H1 (cell line): ENCODE measurements around the gene URB2. TPM values are rescaled to one million over a fixed set of nuclear protein-coding genes. Genes with fewer than 3 reads are reported as not detected.
"Not testable (repeated sequence)": the region's sequence is repeated elsewhere in the genome, so short reads cannot be mapped to it uniquely, and the experiment has no call there.

Experiments used
- CTCF ChIA-PET: fragments of 300-600 bp; sonication (Branson Sonifier 250); formaldehyde crosslinking; loops from one replicate; lab custom pipeline; 2021; ENCODE audit not compliant: partially characterized antibody; lab: Charles Lee
- POLR2A ChIA-PET: fragments of 300-600 bp; sonication (Branson Sonifier 250); formaldehyde crosslinking; loops from one replicate; lab custom pipeline; 2021; ENCODE audit warnings: inconsistent platforms; ENCODE audit not compliant: partially characterized antibody; lab: Charles Lee
- DNase-seq, 2 experiments: peaks; one replicate each; pipeline versions ENCODE4 v3.0.0 to v3.0.0-alpha.2; 2010 to 2022; ENCODE audit warnings: low spot score in 2 of 2, low read depth in 1 of 2, mixed read lengths in 1 of 2
- FAIRE-seq: peaks from 2 replicates; lab custom pipeline; 2011; peaks lifted over from hg19 to GRCh38; lab: Jason Lieb, UNC
- H2AFZ ChIP-seq: 2 replicates; pipeline ENCODE4 v1.8.1; 2012; ENCODE audit warnings: low read length, inconsistent platforms
- H2AK5ac ChIP-seq: 2 replicates; pipeline ENCODE4 v1.6.1; 2013; ENCODE audit warnings: low read depth, low read length
- H2BK120ac ChIP-seq: replicated peaks from 2 replicates; pipeline ENCODE3; 2013; ENCODE audit warnings: low read depth, low read length, inconsistent platforms
- H2BK12ac ChIP-seq: 2 replicates; pipeline ENCODE4 v1.6.1; 2013; ENCODE audit warnings: low read depth, low read length
- H2BK15ac ChIP-seq: 2 replicates; pipeline ENCODE4 v1.6.1; 2013; ENCODE audit warnings: low read length
- H2BK20ac ChIP-seq: 2 replicates; pipeline ENCODE4 v1.6.1; 2013; ENCODE audit warnings: low read length
- H2BK5ac ChIP-seq: 2 replicates; pipeline ENCODE4 v1.6.1; 2013; ENCODE audit warnings: low read depth, low read length
- H3K14ac ChIP-seq: 2 replicates; pipeline ENCODE4 v1.6.1; 2013; ENCODE audit warnings: inconsistent platforms; ENCODE audit not compliant: insufficient read length
- H3K18ac ChIP-seq: 2 replicates; pipeline ENCODE4 v1.6.1; 2013; ENCODE audit warnings: low read length; ENCODE audit errors: extremely low read depth
- H3K23ac ChIP-seq: 2 replicates; pipeline ENCODE4 v1.6.1; 2013; ENCODE audit warnings: inconsistent platforms; ENCODE audit not compliant: insufficient read length
- H3K23me2 ChIP-seq: 2 replicates; pipeline ENCODE4 v1.6.1; 2013; ENCODE audit warnings: low read depth, low read length
- H3K27ac ChIP-seq: 2 replicates; pipeline ENCODE4 v1.6.1; 2011; ENCODE audit warnings: low read depth, low read length, inconsistent platforms
- H3K27me3 ChIP-seq, 4 experiments: replicated peaks in 1 of 4; 1 replicate in 1 of 4; 2 replicates in 3 of 4; pipeline versions ENCODE4 v1.6.1 to v1.8.1; 2011 to 2013; ENCODE audit warnings: low read length in 3 of 4, mild to moderate bottlenecking in 3 of 4, inconsistent platforms in 2 of 4, mixed read lengths in 2 of 4, moderate library complexity in 1 of 4; ENCODE audit not compliant: control insufficient read depth in 3 of 4, insufficient read depth in 3 of 4; ENCODE audit errors: extremely low read depth in 1 of 4
- H3K36me3 ChIP-seq, 4 experiments: 2 replicates each; pipeline versions ENCODE4 v1.6.1 to v1.8.1; 2011 to 2013; ENCODE audit warnings: mild to moderate bottlenecking in 4 of 4, low read length in 3 of 4, moderate library complexity in 2 of 4, control low read depth in 1 of 4, inconsistent platforms in 1 of 4; ENCODE audit not compliant: insufficient read depth in 4 of 4, control insufficient read depth in 2 of 4
- H3K4ac ChIP-seq: replicated peaks from 2 replicates; pipeline ENCODE3; 2013; ENCODE audit warnings: low read length, low read depth, mixed read lengths, inconsistent platforms; ENCODE audit not compliant: insufficient read length
- H3K4me1 ChIP-seq, 4 experiments: replicated peaks in 1 of 4; 1 replicate in 1 of 4; 2 replicates in 3 of 4; pipeline versions ENCODE4 v1.6.1 to v1.8.1; 2011 to 2013; ENCODE audit warnings: low read length in 3 of 4, inconsistent platforms in 2 of 4, mixed read lengths in 1 of 4; ENCODE audit not compliant: insufficient read depth in 4 of 4, control insufficient read depth in 3 of 4
- H3K4me2 ChIP-seq, 2 experiments: 2 replicates each; pipeline versions ENCODE4 v1.6.1 to v1.8.1; 2011 to 2013; ENCODE audit warnings: low read depth in 2 of 2, low read length in 2 of 2, control low read depth in 1 of 2, inconsistent platforms in 1 of 2, mild to moderate bottlenecking in 1 of 2; ENCODE audit not compliant: insufficient read depth in 1 of 2
- H3K4me3 ChIP-seq, 4 experiments: fragments of 200-600, 300-600 bp in 1 of 4; sonication (generic), shearing (Covaris generic), sonication (Bioruptor Twin) in 1 of 4; 2 replicates each; pipeline versions ENCODE4 v1.5.1 to v1.8.1; 2011 to 2016; ENCODE audit warnings: low read length in 4 of 4, low read depth in 3 of 4, control low read depth in 2 of 4, inconsistent platforms in 2 of 4, mild to moderate bottlenecking in 2 of 4, mixed read lengths in 1 of 4, moderate library complexity in 1 of 4; ENCODE audit not compliant: insufficient read depth in 2 of 4; ENCODE audit errors: extremely low read depth in 1 of 4
- H3K56ac ChIP-seq: replicated peaks from 2 replicates; pipeline ENCODE3; 2013; ENCODE audit warnings: low read depth, mild to moderate bottlenecking, mixed read lengths, low read length, inconsistent platforms; ENCODE audit not compliant: insufficient read length
- H3K79me1 ChIP-seq: 2 replicates; pipeline ENCODE4 v1.6.1; 2013; ENCODE audit warnings: low read depth, low read length, control low read depth
- H3K79me2 ChIP-seq, 2 experiments: 2 replicates each; pipeline versions ENCODE4 v1.6.1 to v1.8.1; 2012 to 2013; ENCODE audit warnings: low read length in 2 of 2, mild to moderate bottlenecking in 2 of 2, inconsistent platforms in 1 of 2; ENCODE audit not compliant: insufficient read depth in 2 of 2, control insufficient read depth in 1 of 2
- H3K9ac ChIP-seq, 4 experiments: replicated peaks in 1 of 4; 1 replicate in 1 of 4; 2 replicates in 3 of 4; pipeline versions ENCODE4 v1.6.1 to v1.8.1; 2011 to 2013; ENCODE audit warnings: low read depth in 3 of 4, low read length in 3 of 4, control low read depth in 2 of 4, mild to moderate bottlenecking in 2 of 4, moderate library complexity in 2 of 4, inconsistent platforms in 1 of 4; ENCODE audit errors: extremely low read depth in 1 of 4
- H3K9me3 ChIP-seq, 2 experiments: 2 replicates each; pipeline versions ENCODE4 v1.6.1 to v1.8.1; 2012 to 2013; ENCODE audit warnings: mild to moderate bottlenecking in 2 of 2, moderate library complexity in 2 of 2, control low read depth in 1 of 2, inconsistent platforms in 1 of 2, low read depth in 1 of 2, low read length in 1 of 2, mixed read lengths in 1 of 2; ENCODE audit not compliant: insufficient read depth in 2 of 2
- H4K20me1 ChIP-seq, 2 experiments: replicated peaks in 1 of 2; 2 replicates each; pipeline versions ENCODE3 to v1.8.1; 2011 to 2013; ENCODE audit warnings: inconsistent platforms in 2 of 2, low read length in 2 of 2, mild to moderate bottlenecking in 1 of 2; ENCODE audit not compliant: insufficient read depth in 2 of 2, control insufficient read depth in 1 of 2
- H4K5ac ChIP-seq: 2 replicates; pipeline ENCODE4 v1.6.1; 2013; ENCODE audit warnings: low read length, low read depth, mixed read lengths, inconsistent platforms; ENCODE audit not compliant: insufficient read length
- H4K8ac ChIP-seq: 2 replicates; pipeline ENCODE4 v1.8.0; 2013; ENCODE audit warnings: mild to moderate bottlenecking, moderate library complexity, low read length, inconsistent platforms; ENCODE audit not compliant: insufficient read depth; ENCODE audit errors: extremely low read depth
- H4K91ac ChIP-seq: replicated peaks from 2 replicates; pipeline ENCODE3; 2013; ENCODE audit warnings: low read length, mixed read lengths, inconsistent platforms; ENCODE audit not compliant: insufficient read length
- CEBPB ChIP-seq: IDR thresholded peaks from 2 replicates; pipeline ENCODE4 v1.6.1; 2012; ENCODE audit warnings: low read depth, low read length
- EP300 ChIP-seq, 2 experiments: IDR thresholded peaks; 1 replicate in 1 of 2; 2 replicates in 1 of 2; pipeline ENCODE4 v1.6.1; 2011 to 2012; ENCODE audit warnings: low read depth in 2 of 2, low read length in 2 of 2, mild to moderate bottlenecking in 2 of 2, borderline replicate concordance in 1 of 2, inconsistent platforms in 1 of 2, moderate library complexity in 1 of 2
- SP1 ChIP-seq: IDR thresholded peaks from 2 replicates; pipeline ENCODE4 v1.6.1; 2011; ENCODE audit warnings: low read depth, low read length
- TCF12 ChIP-seq: IDR thresholded peaks from 2 replicates; pipeline ENCODE4 v1.6.1; 2011; ENCODE audit warnings: low read depth, mild to moderate bottlenecking, low read length
- YY1 ChIP-seq: IDR thresholded peaks from 2 replicates; pipeline ENCODE4 v1.6.1; 2011; ENCODE audit warnings: low read depth, mild to moderate bottlenecking, low read length
- WGBS, 2 experiments: shearing (Covaris generic) in 1 of 2; methylation state at CpG; one replicate each; pipeline versions ENCODE4 v1.1.6 to v1.1.7; 2013 to 2015; ENCODE audit warnings: low lambda C conversion rate in 2 of 2, mixed read lengths in 2 of 2, inconsistent platforms in 1 of 2, low coverage in 1 of 2, missing lambda C conversion rate in 1 of 2; ENCODE audit not compliant: insufficient replicate concordance in 2 of 2, insufficient coverage in 1 of 2, insufficient read length in 1 of 2; ENCODE audit errors: extremely low coverage in 1 of 2, missing lambda C conversion rate in 1 of 2; 5-methylcytosine and 5-hydroxymethylcytosine counted together
- polyA plus RNA-seq, 7 experiments: library from polyadenylated mRNA; depleted of rRNA in 3 of 7; stranded (reverse) in 5 of 7; unstranded in 2 of 7; fragments of >200 nt in 5 of 7; fragments of 200-250 nt in 2 of 7; gene quantifications; 1 replicate in 5 of 7; 2 replicates in 1 of 7; 4 replicates in 1 of 7; pipeline versions ENCODE4 v1.2.1 to v1.2.3, GENCODE V29; 2011 to 2013; ENCODE audit warnings: missing spikeins in 2 of 7, mixed read lengths in 2 of 7
- total RNA-seq: library from RNA; stranded (reverse); fragmentation: NEBNext Ultra II Directional; extraction: Animal tissue kit (Norgen Biotek cat#: 25700); gene quantifications from 2 replicates; pipeline ENCODE4 v1.2.1, GENCODE V29; 2021

Gene URB2
- total and polyA plus RNA-seq, 2 of the 8 experiments (the other 6 are each of a cell fraction or from before 2014, with no cell fraction given) = 13.7 to 33.0 TPM

- H3K4me2 ChIP-seq, CTCF ChIA-PET, H3K79me1 ChIP-seq, H3K23me2 ChIP-seq, H3K79me2 ChIP-seq, H3K27me3 ChIP-seq, DNase-seq, H4K91ac ChIP-seq, H3K18ac ChIP-seq, H2AFZ ChIP-seq, H3K27ac ChIP-seq, H3K23ac ChIP-seq, H3K9me3 ChIP-seq, H2BK5ac ChIP-seq, H2BK120ac ChIP-seq, H4K8ac ChIP-seq, H4K5ac ChIP-seq, H2AK5ac ChIP-seq, H4K20me1 ChIP-seq, H3K9ac ChIP-seq, H3K56ac ChIP-seq, H2BK20ac ChIP-seq, FAIRE-seq, H2BK12ac ChIP-seq, H3K14ac ChIP-seq, H3K4me1 ChIP-seq, H3K36me3 ChIP-seq, H3K4me3 ChIP-seq, H3K4ac ChIP-seq, H2BK15ac ChIP-seq: not testable (repeated sequence)
- WGBS, 2 experiments = 82% methylated on average over 6 of the region's 6 CpGs; no CpG with 5 or more reads in 1 of the 2 experiments
- POLR2A ChIA-PET = interaction anchor here (2.4 kb wide), 1 partner anchor 10 kb away, joined by 6 read pairs; no protein-coding TSS in a partner anchor
- TF ChIP-seq CEBPB (peak; percentile 60), YY1 (0 out of 2 replicates have a peak, but pooled peaks have one; percentile 22), SP1 (peak; percentile 74), TCF12 (peak; percentile 62; the same call in 1 of the 2 replicates), EP300 (IDR thresholded peaks at IDR 0.05; ENCODE audit: borderline replicate concordance in 1 of 2, low read depth in 2 of 2, low read length in 2 of 2) (peak; percentile 80 to 81; a peak in 2 of 3 replicates)
Measured at GRCh38 chr1:229707127-229707526, 81.1 kb downstream of the URB2 start.
